GM19240 (cell line): ENCODE data around the gene CNOT10.

Experiments
- DNase-seq: peaks from one replicate; pipeline ENCODE4 v3.0.0; 2011; ENCODE audit warnings: low spot score; ENCODE audit not compliant: insufficient read length

CNOT10 gene

DNA sequence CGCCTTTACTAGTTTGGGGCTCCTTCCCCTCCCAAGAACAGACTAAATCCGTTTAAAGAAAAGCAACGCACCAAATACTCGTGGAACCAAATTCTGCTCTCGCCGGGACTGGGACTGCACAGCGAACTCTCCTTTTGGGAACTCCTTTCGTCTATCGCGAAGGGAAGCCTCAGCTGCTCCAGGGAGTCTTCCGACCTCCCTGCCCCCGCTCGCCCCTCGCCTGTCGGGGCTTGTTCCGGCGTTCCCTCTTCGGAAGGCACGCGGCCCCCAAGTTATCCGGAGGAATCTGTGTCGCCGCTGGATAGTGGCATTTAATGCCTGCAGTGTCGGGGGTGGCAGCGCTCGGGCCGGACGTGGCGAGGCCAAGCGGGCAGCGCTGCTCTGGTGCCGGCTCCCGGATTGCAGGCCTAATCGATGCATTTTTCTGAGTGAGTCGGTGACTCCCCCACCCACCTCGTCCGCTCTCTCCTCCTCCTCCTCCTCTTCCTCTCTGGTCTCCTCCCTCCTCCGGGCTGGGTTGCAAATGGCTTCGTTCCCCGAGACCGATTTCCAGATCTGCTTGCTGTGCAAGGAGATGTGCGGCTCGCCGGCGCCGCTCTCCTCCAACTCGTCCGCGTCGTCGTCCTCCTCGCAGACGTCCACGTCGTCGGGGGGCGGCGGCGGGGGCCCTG lies 132.7 kb downstream of the CNOT10 start, which contains the start of gene TRIM71:
TSS of gene TRIM71 (plus strand) at position 440 of the 671 bp plus-strand sequence. CDS start at position 524, 84 bp downstream.
- no peak for DNase-seq

DNA sequence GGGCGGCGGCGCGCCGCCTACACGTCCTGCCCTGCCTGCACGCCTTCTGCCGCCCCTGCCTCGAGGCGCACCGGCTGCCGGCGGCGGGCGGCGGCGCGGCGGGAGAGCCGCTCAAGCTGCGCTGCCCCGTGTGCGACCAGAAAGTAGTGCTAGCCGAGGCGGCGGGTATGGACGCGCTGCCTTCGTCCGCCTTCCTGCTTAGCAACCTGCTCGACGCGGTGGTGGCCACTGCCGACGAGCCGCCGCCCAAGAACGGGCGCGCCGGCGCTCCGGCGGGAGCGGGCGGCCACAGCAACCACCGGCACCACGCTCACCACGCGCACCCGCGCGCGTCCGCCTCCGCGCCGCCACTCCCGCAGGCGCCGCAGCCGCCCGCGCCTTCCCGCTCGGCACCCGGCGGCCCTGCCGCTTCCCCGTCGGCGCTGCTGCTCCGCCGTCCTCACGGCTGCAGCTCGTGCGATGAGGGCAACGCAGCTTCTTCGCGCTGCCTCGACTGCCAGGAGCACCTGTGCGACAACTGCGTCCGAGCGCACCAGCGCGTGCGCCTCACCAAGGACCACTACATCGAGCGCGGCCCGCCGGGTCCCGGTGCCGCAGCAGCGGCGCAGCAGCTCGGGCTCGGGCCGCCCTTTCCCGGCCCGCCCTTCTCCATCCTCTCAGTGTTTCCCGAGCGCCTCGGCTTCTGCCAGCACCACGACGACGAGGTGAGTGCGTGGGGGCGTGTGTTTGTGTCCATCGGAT lies 133.4 kb downstream of the CNOT10 start:
- DNase-seq: no peak

DNA sequence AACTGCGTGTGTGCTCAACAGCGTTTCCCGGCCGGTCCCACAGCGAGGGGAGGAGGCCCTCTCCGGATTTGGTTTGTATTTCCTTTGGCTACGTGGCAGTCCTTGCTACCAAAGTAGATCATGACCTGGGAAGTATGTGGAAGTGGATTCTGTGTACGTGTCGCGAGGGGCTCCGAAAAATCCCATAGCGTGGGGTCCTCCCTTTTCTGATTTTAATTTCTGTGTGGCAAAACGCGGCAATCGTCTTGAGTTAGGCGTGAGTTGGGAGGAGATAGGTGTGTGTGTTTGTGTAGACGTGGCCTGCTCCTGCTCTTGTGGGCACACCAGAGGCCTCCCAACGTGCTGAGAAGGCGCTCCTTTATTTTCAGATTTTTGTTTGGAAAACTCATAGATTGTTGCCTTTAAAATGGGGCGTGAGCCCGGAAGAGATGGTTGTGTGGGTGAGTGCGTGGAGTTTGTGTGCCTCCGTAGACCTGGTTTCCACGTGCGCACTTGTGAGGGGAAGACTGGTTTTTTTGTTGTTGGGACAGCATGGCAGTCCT lies 134.1 kb downstream of the CNOT10 start:
- DNase-seq: no peak

DNA sequence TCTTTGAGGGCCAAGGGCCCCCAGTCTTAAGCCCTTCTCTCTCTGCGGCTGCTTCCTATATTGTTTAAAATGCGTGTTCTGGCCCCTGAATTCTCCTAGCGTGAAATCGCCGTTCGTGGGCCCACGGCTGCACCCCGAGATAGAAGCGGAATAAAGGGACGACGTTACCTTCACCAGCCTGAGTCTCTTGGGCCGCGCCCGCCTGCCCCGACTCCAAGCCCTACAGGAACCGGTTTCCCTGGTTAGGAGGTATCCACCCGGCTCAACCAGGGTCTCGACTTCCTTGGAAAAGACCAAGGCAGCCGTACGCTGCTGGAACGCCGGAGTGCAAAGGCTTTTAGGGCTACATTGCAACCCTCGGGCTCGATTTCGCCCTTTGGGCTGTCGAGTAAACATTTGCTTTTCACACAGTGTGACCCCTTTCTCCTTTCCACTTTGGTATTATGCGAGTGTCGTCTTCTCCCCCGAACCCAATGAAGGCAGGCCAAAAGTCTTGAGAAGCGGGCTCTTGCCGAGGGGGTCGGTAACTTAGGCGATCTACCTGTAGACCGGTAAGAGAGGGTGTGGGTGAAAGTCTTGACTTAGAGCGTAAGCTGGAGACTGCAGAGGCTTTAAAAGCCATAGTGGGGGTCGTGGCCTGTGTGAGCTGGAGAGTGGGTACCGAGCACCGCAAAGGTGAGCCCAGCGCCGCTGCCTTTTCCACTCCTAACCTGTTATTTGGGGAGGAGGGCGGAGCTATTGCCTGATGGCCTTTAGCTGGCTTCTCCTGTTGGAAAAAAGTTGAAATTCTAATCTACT lies 134.8 kb downstream of the CNOT10 start:
- DNase-seq: no peak

DNA sequence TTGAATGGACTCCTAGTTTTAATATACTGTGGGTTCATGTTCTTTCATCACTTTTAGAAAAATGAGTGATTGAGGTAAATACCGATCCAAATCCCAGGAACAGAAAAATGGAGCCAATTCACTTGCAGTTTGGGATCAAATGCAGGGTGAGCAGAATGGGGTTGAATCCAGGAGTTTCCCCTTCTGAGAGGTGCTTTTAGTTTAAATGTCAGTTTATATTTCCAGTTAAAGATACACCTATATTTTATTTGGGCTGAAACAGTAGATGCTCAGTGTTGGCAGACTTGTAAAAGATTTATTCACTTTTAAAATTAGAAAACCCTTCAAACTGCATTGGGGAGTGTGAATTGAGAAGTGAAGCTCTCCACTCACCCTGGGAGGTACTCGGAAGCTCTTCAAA lies 135.4 kb downstream of the CNOT10 start:
- no peak for DNase-seq

DNA sequence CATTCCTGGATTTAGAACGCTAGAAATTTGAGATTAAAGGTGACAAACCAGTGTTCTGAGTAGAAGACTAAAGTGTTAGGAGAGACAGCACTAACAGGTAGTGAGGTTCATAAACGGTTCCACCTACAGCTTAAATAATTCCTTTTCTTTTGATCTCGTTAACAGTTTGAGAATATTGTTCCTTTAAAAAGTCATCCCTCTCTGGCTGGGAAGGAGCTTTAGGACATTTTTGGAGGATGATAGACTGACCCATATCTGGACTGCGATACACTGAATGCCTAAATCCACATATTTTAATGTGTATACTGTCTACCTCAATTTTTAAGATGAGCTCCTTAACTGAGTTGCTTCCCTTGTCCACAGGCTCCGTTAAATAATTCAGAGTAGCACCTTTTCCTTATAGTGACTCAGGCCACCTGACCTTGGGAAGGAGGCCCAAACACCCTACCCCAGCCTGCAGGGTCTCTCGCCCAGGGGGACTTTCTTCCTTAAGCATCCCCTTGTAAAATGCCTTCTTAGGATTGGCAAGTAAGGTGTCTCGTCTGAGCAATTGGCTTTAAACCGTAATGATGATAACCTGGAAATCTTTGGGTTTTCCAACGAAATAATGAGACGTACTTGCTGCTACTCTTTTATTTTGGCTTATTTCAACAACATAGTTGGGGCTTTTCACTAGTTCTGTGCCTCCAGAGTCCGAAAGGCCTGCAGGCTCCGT lies 136.1 kb downstream of the CNOT10 start:
- DNase-seq: no peak

DNA sequence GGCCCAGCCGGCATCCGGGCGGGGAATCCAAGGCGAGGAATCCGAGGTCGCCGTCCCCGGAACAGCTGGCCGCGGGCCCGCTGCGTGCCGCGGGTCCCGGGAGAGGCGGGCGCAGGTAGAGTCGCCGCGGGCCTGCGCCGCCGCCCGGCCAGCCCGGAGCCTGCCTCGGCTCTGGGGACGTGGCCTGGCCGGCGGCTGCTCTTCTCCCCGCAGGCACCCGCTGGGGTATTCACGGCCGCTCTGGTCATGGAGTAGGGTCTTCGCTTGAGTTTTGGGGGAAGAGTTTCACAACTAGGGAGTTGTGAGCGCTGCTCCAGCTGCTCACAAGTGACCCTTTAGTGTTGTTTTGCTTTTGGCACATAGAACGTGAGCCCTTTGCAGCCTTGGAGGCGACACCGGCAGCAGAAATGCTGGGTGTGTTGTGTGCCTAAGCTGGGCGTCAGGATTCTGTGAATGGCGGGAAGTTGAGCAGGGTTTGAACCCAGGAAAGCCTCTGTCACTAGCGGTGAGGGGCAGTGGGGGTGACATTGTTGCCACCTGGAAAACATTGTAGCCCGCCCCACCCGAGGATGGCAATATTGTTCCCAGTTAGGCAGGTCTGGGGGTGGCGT lies 136.8 kb downstream of the CNOT10 start:
- DNase-seq: no peak

DNA sequence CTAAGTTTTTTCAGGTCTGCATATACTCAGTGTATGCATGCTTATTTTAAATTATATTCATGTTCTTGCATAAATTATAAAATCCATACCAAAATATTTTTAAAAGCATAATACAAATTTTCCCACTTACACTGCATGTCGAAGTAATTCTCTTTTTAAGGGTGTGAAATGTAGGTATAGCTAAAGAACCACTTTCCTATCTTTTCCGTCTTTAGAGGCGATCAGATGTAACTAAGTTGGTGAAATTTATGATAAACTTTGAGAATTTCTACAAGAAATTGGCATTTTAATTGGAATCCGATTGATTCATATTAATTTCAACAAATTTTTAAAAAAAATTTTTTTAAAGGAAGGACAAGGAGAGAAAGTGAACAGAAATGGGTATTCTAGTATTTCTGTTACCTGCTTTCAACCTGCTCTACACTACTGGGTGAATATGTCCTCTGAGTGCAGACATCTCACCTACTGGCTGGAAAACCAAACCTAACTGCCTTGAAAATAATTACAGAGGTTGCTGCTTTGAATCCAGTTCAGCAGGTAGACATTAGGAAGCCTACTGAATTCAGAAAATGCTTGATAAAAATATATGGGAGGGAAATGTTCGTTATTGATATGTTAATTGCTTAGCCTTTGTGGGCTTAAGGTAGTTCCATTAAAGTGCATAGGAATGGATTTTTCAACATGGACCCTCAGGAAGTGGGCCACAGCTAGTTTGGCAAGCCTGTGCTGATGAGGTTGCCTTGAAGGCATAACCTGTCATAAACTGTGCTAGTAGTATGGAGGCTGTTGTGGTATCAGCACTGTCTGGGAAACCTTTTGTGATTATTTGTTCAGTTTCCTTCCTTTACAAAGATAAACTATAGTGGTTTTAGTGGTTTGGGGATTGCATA lies 137.9 kb downstream of the CNOT10 start:
- no peak for DNase-seq
